ACC112 (cell line): ENCODE results near the gene SLC22A14.
A peak's percentile ranks its signal among the peaks of the same experiment; 100 is the strongest.

Experiments
- H2AFZ ChIP-seq: fragments of 200-600 bp; sonication (generic); one replicate; pipeline ENCODE4 v1.6.0; 2017; ENCODE audit warnings: antibody characterized with exemption, low read length; ENCODE audit not compliant: unreplicated experiment
- H3K27ac ChIP-seq: fragments of 200-600 bp; sonication (generic); 2 replicates; pipeline ENCODE4 v1.5.1; 2014; ENCODE audit warnings: low read depth, mild to moderate bottlenecking, antibody characterized with exemption, low read length, moderate library complexity
- H3K27me3 ChIP-seq: fragments of 200-600 bp; sonication (generic); 2 replicates; pipeline ENCODE4 v1.6.1; 2014; ENCODE audit warnings: mild to moderate bottlenecking, antibody characterized with exemption, low read length, moderate library complexity, mixed read lengths; ENCODE audit not compliant: insufficient read depth
- H3K36me3 ChIP-seq: fragments of 200-600 bp; sonication (generic); 2 replicates; pipeline ENCODE4 v1.6.1; 2016; ENCODE audit warnings: mild to moderate bottlenecking, antibody characterized with exemption, low read length, moderate library complexity, mixed read lengths; ENCODE audit not compliant: insufficient read depth
- H3K4me1 ChIP-seq: fragments of 200-600 bp; sonication (generic); one replicate; pipeline ENCODE4 v1.6.1; 2016; ENCODE audit warnings: low read length, mixed read lengths; ENCODE audit not compliant: insufficient read depth, unreplicated experiment, control insufficient read depth
- H3K4me3 ChIP-seq: fragments of 200-600 bp; sonication (generic); 2 replicates; pipeline ENCODE4 v1.5.1; 2014; ENCODE audit warnings: mild to moderate bottlenecking, low read depth, low read length
- H3K79me2 ChIP-seq: fragments of 200-600 bp; sonication (generic); one replicate; pipeline ENCODE4 v1.6.0; 2016; ENCODE audit warnings: low read length; ENCODE audit not compliant: control insufficient read depth, unreplicated experiment, insufficient read depth

The SLC22A14 gene

GRCh38 chr3:38346587-38347410 is 64.7 kb downstream of the SLC22A14 start, which contains the start of gene XYLB:
XYLB (plus strand) TSS chr3:38346785; CDS start chr3:38346869, 84 bp downstream.
- no peaks in the 10 kb centered on the region for H3K27me3 ChIP-seq
- peak within 1 kb of the TSS; percentile 78 for H3K4me3 ChIP-seq
- peaks cover 26% of the 10 kb centered on the region for H3K4me1 ChIP-seq
- H3K36me3 ChIP-seq: no peaks in the 10 kb centered on the region
- peak within 1 kb of the TSS; percentile 58 for H2AFZ ChIP-seq
- H3K27ac ChIP-seq: no peak within 1 kb of the TSS; the same call in 1 of the 2 replicates
- H3K79me2 ChIP-seq: peaks cover 21% of the 10 kb centered on the region

DNA sequence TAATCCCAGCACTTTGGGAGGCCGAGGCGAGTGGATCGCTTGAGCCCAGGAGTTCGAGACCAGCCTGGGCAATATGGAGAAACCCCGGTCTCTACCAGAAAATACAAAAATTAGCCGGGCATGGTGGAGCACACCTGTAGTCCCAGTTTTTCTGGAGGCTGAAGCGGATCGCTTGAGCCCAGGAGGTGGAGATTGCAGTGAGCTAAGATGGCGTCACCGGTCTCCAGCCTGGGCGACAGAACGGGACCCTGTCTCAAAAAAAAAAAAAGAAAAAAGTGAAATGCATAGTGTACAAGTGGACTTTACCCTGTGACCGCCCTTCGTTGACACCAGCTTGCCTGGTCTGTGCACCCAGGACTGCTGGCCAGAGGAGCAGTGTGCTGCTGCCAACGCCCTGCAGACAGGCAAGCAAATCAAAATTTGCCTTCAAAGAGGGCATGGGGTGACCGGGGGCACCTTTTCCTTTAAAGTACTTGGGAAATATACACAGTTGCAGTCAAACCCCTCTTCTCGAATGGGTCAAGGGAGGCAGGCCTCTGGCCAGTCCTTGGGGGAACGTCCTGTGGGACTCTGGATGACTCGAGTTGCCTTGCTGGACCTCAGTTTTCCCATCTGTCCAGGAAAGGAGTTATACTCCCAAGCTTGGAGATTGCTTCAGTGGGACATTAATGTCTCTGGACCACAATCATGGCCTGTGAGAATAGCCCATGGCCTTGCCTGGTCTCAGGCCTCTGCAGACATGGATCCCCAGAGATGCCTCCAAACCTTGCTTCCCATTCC is 65.5 kb downstream of the SLC22A14 start:
- Histone ChIP-seq H3K4me1 (peaks cover 26% of the 10 kb centered on the region), H3K4me3 (peak overlapping the region; percentile 78), H3K27ac (no peak overlapping the region), H3K36me3 (0 out of 2 replicates have a peak, but pooled peaks cover 4% of the 10 kb centered on the region), H2AFZ (peak overlapping the region; percentile 58), H3K27me3 (no peaks in the 10 kb centered on the region), H3K79me2 (peaks cover 22% of the 10 kb centered on the region)

DNA sequence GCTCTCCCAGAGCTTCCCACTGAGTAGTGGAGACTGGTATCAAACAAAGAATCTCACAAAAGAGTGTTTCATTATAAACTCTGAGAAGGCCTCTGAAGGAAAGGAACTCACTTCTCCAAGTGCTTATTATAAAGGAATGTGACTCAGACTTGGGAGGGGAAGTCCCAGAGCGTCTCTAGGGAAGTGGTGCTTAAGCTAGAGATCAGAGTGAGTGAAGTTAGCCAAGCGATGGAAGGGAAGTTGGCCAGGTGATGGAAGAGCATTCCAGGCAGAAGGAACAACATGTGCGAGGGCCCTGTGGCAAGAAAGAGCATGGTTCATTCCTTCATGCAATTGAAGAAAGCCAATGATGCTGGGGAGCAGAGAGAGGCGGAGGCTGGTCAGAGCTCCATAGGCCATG is 66.8 kb downstream of the SLC22A14 start:
- Histone ChIP-seq H3K79me2 (peaks cover 22% of the 10 kb centered on the region), H3K27ac (no peak overlapping the region; the same call in 1 of the 2 replicates), H3K36me3 (0 out of 2 replicates have a peak, but pooled peaks cover 4% of the 10 kb centered on the region), H2AFZ (no peak overlapping the region), H3K4me1 (peaks cover 26% of the 10 kb centered on the region), H3K27me3 (no peaks in the 10 kb centered on the region), H3K4me3 (no peak overlapping the region; the same call in 1 of the 2 replicates)

- 0 out of 2 replicates have a peak, but pooled peaks cover 4% of the 10 kb centered on the region for H3K36me3 ChIP-seq
Measured at GRCh38 chr3:38349684-38350359, 67.7 kb downstream of the SLC22A14 start.

DNA sequence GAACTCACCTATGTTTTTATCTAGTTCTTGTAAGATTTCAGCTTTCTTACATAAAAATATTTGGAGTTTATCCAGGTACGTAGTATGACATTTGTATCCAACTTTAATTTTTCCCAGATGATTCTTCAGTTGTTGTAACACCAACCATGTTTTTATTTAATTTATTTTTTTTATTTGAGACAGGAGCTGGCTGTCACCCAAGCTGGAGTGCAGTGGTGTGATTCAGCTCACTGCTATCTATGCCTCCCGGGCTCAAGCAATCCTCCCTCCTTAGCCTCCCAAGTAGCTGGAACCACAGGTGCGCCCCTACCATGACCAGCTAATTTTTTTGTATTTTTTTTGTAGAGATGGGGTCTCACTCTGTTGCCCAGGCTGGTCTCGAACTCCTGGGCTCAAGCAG is 71.1 kb downstream of the SLC22A14 start:
- H3K27me3 ChIP-seq: no peaks in the 10 kb centered on the region
- no peak overlapping the region for H2AFZ ChIP-seq
- H3K79me2 ChIP-seq: peaks cover 17% of the 10 kb centered on the region
- H3K4me3 ChIP-seq: no peak overlapping the region
- H3K36me3 ChIP-seq: peaks cover 14% of the 10 kb centered on the region
- H3K27ac ChIP-seq: no peak overlapping the region
- H3K4me1 ChIP-seq: peaks cover 21% of the 10 kb centered on the region

More at GRCh38 chr3:38349684-38350359, 67.7 kb downstream of the SLC22A14 start:
- peaks cover 22% of the 10 kb centered on the region for H3K79me2 ChIP-seq
- H3K4me3 ChIP-seq: no peak overlapping the region
- no peaks in the 10 kb centered on the region for H3K27me3 ChIP-seq
- peaks cover 28% of the 10 kb centered on the region for H3K4me1 ChIP-seq
- H2AFZ ChIP-seq: no peak overlapping the region
- H3K27ac ChIP-seq: no peak overlapping the region

- Histone ChIP-seq H2AFZ (no peak overlapping the region), H3K27me3 (no peaks in the 10 kb centered on the region), H3K79me2 (peaks cover 10% of the 10 kb centered on the region), H3K4me1 (peaks cover 11% of the 10 kb centered on the region), H3K27ac (no peak overlapping the region), H3K36me3 (peaks cover 14% of the 10 kb centered on the region), H3K4me3 (no peak overlapping the region)
Measured at GRCh38 chr3:38354588-38355330, 72.7 kb downstream of the SLC22A14 start.

GRCh38 chr3:38359038-38359437 is 76.9 kb downstream of the SLC22A14 start:
- H3K79me2 ChIP-seq: peaks cover 3% of the 10 kb centered on the region
- no peak overlapping the region for H3K27ac ChIP-seq
- H3K4me1 ChIP-seq: peaks cover 6% of the 10 kb centered on the region
- peaks cover 15% of the 10 kb centered on the region for H3K36me3 ChIP-seq
- H2AFZ ChIP-seq: no peak overlapping the region
- no peaks in the 10 kb centered on the region for H3K27me3 ChIP-seq
- no peak overlapping the region for H3K4me3 ChIP-seq

- peaks cover 3% of the 10 kb centered on the region for H3K79me2 ChIP-seq
- no peak overlapping the region for H3K4me3 ChIP-seq
- no peaks in the 10 kb centered on the region for H3K27me3 ChIP-seq
- no peak overlapping the region for H3K27ac ChIP-seq
- no peak overlapping the region for H2AFZ ChIP-seq
- no peaks in the 10 kb centered on the region for H3K4me1 ChIP-seq
- H3K36me3 ChIP-seq: peaks cover 15% of the 10 kb centered on the region
Measured at GRCh38 chr3:38360345-38360744, 78.3 kb downstream of the SLC22A14 start.

DNA sequence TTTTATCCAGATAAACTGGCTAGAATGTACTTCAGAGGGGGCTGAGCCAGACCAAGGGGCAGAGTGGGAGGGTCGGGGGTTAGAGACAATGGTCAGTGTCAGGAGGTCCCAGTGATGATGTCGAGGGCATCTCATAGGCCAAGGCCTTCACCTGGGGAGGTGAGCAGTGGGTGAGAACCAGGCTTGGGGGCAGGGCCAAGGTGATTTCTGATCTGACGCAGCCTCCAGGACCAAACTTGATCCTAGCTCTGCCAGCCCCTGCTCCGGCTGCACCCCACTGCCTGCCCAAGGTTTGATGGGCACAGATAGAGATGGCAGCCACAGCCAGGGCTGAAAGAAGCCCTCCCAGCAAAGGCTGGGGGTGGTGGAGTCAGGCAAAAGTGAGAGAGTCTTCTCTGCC is 79.4 kb downstream of the SLC22A14 start:
- Histone ChIP-seq H3K27ac (no peak overlapping the region), H3K4me3 (no peak overlapping the region)

DNA sequence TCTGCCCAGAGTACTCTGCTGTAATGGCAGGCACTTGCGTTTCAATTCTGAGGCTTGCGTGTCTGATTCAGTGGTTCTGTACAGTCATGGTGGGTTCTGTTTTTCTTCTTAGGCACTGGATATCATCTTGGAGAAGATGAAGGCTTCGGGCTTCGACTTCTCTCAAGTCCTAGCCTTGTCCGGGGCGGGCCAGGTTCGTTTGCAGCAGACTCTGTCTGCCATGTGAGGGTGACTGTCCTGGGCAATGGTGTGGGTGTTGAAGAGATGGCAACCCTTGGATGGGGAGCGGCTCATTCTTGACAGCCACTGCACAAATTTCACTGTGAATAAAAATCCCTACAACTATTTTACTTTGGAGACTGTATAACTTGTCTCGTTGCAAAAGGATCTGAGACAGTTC is 80.7 kb downstream of the SLC22A14 start:
- Histone ChIP-seq H3K27me3 (no peaks in the 10 kb centered on the region), H3K36me3 (0 out of 2 replicates have a peak, but pooled peaks cover 5% of the 10 kb centered on the region), H3K4me3 (no peak overlapping the region), H2AFZ (no peak overlapping the region), H3K27ac (no peak overlapping the region), H3K79me2 (no peaks in the 10 kb centered on the region), H3K4me1 (no peaks in the 10 kb centered on the region)

More for the DNA sequence above, 79.4 kb downstream of the SLC22A14 start:
- no peaks in the 10 kb centered on the region for H3K4me1 ChIP-seq
- no peaks in the 10 kb centered on the region for H3K27me3 ChIP-seq
- H2AFZ ChIP-seq: no peak overlapping the region
- no peaks in the 10 kb centered on the region for H3K79me2 ChIP-seq
- H3K36me3 ChIP-seq: peaks cover 11% of the 10 kb centered on the region
